ENCODE results near the gene APOL2. TPM values are rescaled to one million over a fixed set of nuclear protein-coding genes. Genes with fewer than 3 reads are reported as not detected.

Gene APOL2
- total RNA-seq, 4 donors from 2014 or later = 15.6 to 96.2 (median 60.3) TPM

DNA sequence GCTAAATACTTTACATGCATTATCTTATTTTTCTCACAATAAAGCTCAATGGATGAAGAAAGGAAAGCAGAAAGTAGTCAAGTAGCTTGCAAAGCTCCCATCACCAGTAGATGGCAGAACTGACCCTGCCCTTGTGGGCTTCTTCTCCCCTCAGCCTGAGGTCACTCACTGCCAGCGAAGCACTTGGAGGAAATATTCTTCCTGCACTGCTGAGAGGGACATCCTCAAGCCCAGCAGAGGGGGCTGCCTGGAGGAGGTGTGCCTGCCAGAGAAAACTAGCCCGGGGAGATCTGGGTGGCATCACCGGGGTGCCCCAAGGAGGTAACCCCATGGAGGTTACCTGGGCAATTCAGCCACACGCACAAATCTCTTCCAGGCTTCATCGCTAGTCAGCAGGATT is 44.4 kb downstream of the APOL2 start:
- Histone ChIP-seq H3K27ac (no peak overlapping the region), H3K27me3 (no peaks in the 10 kb centered on the region), H3K36me3 (no peaks in the 10 kb centered on the region), H3K4me1 (peaks cover 5 to 12% of the 10 kb centered on the region in 2 donors), H3K9me3 (no peaks in the 10 kb centered on the region), H3K4me3 (no peak overlapping the region)
- DNase-seq = peak; percentile 49 to 74
- TF ChIP-seq, protein P1, sequence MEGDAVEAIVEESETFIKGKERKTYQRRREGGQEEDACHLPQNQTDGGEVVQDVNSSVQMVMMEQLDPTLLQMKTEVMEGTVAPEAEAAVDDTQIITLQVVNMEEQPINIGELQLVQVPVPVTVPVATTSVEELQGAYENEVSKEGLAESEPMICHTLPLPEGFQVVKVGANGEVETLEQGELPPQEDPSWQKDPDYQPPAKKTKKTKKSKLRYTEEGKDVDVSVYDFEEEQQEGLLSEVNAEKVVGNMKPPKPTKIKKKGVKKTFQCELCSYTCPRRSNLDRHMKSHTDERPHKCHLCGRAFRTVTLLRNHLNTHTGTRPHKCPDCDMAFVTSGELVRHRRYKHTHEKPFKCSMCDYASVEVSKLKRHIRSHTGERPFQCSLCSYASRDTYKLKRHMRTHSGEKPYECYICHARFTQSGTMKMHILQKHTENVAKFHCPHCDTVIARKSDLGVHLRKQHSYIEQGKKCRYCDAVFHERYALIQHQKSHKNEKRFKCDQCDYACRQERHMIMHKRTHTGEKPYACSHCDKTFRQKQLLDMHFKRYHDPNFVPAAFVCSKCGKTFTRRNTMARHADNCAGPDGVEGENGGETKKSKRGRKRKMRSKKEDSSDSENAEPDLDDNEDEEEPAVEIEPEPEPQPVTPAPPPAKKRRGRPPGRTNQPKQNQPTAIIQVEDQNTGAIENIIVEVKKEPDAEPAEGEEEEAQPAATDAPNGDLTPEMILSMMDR (IDR thresholded peaks at IDR 0.05) = peak; percentile 67 to 88 (median 80)
- no peak for TF ChIP-seq POLR2A (IDR thresholded peaks at IDR 0.05)
- intact Hi-C loops (cut with DNase I; ENCODE audit: low total_unique reads) = no loop called here

DNA sequence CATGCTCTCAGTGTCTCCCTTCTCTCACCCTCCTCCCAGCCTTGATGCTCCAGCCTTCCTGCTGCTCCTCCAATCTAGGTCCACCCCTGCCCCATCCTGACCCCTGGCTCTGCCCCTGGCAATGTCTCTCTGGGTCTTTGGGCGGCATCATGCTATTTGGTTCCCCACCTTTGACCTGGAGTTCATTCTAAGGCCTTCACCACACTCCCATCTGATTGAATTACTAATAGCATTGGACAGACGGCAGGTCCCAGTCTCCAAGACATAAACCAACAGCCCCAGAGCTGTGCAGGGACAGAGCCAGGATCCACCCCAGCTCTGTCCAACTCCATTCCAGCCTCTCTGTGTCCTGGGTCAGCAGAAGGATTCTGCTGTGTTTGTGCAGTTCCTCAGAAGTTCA is 44.9 kb downstream of the APOL2 start:
- DNase-seq = no peak
- Histone ChIP-seq H3K9me3 (no peaks in the 10 kb centered on the region), H3K27me3 (no peaks in the 10 kb centered on the region), H3K4me3 (no peak overlapping the region), H3K4me1 (peaks cover 5 to 12% of the 10 kb centered on the region in 2 donors), H3K36me3 (no peaks in the 10 kb centered on the region), H3K27ac (no peak overlapping the region)
- no peak for TF ChIP-seq POLR2A (IDR thresholded peaks at IDR 0.05)
- TF ChIP-seq, protein P1 (IDR thresholded peaks at IDR 0.05) = no peak
- intact Hi-C loops (cut with DNase I; ENCODE audit: low total_unique reads) = no loop called here

DNA sequence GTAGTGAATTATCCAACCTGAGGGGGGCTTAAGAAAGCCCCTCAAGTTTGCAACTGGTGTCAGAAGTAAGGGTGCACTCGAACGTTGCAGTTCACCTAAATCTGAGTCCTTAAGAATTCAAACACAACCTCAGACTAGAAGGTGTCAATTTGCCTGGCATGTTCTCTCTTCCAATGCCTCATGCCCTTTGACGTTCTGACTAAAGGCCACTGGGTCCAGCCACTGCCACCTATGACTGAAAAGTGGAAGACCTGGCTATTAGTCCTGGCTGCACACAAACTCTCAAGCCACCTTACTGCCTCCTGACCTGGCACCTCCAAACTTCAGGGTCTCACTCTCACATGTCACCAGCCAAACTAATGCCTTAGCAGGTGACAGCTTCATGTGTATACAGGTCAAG is 45.8 kb downstream of the APOL2 start:
- intact Hi-C loops (cut with DNase I; ENCODE audit: low total_unique reads) = no loop called here
- Histone ChIP-seq H3K4me1 (peaks cover 5 to 12% of the 10 kb centered on the region in 2 donors), H3K4me3 (no peak overlapping the region), H3K36me3 (no peaks in the 10 kb centered on the region), H3K9me3 (no peaks in the 10 kb centered on the region), H3K27me3 (no peaks in the 10 kb centered on the region), H3K27ac (no peak overlapping the region)
- TF ChIP-seq, protein P1 (IDR thresholded peaks at IDR 0.05) = no peak
- no peak for TF ChIP-seq POLR2A (IDR thresholded peaks at IDR 0.05)
- no peak for DNase-seq

DNA sequence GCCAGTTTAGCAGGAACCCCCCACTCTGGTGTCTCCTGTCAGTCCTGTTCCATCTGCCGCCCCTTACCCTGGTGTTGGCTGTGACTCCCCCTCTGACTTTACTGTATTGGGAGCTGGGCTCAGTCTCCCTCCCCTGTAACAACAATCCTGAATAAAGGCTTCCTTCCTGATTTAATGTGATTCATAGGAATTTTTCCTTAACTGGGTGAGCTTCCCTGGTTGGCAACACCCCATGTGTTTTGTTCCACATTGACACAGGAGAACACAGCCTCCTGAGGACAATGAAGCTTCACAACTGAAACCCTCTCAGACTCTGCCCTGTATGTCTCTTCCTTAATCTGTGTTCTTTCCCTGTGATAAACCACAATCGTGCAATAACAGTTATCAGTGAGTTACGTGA is 46.2 kb downstream of the APOL2 start:
- intact Hi-C loops (cut with DNase I; ENCODE audit: low total_unique reads) = no loop called here

DNA sequence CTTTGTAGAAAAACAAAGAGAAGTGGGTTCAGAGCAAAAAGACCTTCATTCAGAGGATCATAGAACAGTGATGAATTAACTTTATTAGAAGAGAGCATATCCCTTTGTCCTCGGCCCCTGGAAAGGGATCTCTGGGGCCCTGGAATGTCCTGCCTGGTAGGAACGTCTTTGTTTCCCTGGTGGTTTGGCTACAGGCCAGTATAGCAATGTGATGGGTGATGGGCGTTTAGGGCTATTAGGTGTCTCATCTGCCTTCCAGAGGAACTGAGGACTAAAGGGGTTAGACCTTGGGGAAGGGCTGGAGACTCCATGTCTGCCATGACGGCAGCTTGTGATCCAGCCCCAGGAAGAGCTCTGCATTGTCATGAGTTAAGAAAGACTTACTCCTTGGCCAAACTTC is 46.8 kb downstream of the APOL2 start:
- Histone ChIP-seq H3K36me3 (no peaks in the 10 kb centered on the region), H3K9me3 (no peaks in the 10 kb centered on the region), H3K4me1 (peaks cover 3 to 8% of the 10 kb centered on the region in 2 donors), H3K27ac (no peak overlapping the region), H3K4me3 (no peak overlapping the region), H3K27me3 (no peaks in the 10 kb centered on the region)
- DNase-seq = no peak
- intact Hi-C loops (cut with DNase I; ENCODE audit: low total_unique reads) = no loop called here
- TF ChIP-seq, protein P1 (IDR thresholded peaks at IDR 0.05) = no peak
- TF ChIP-seq POLR2A (IDR thresholded peaks at IDR 0.05) = no peak

More for the DNA sequence above, 46.2 kb downstream of the APOL2 start:
- no peak for DNase-seq
- H3K36me3 ChIP-seq = no peaks in the 10 kb centered on the region
- no peak overlapping the region for H3K4me3 ChIP-seq
- no peaks in the 10 kb centered on the region for H3K9me3 ChIP-seq
- H3K4me1 ChIP-seq = peaks cover 5 to 12% of the 10 kb centered on the region in 2 donors
- TF ChIP-seq, protein P1 (IDR thresholded peaks at IDR 0.05) = no peak
- no peak for TF ChIP-seq POLR2A (IDR thresholded peaks at IDR 0.05)
- H3K27ac ChIP-seq = no peak overlapping the region
- H3K27me3 ChIP-seq = no peaks in the 10 kb centered on the region

Measured in uterus (tissue), 4 donors.